ENCODE measurements around the gene TNS3. TPM values are rescaled to one million over a fixed set of nuclear protein-coding genes. Genes with fewer than 3 reads are reported as not detected.

Gene TNS3
- total and polyA plus RNA-seq, 9 of the 15 experiments (the other 6 are each of a cell fraction or from before 2014, with no cell fraction given) = 0.20 TPM; not detected in 8

GRCh38 chr7:47563521-47563920 is 18.4 kb downstream of the TNS3 start:
- Histone ChIP-seq H3K27ac (ENCODE audit: extremely low read depth, low read depth, low read length) (no peak overlapping the region), H3K9me1 (ENCODE audit: control insufficient read depth, insufficient read depth, low read length) (no peaks in the 10 kb centered on the region), H2AFZ (ENCODE audit: low read depth, low read length) (no peak overlapping the region), H3K4me3 (no peak overlapping the region), H3K27me3 (ENCODE audit: control insufficient read depth in 2 of 2, insufficient read depth in 2 of 2, low read length in 2 of 2) (peaks cover 6 to 43% of the 10 kb centered on the region in 2 experiments; a peak in 3 of 5 replicates), H4K20me1 (replicated peaks; ENCODE audit: control insufficient read depth, insufficient read depth, low read length) (0 out of 2 replicates have a peak, but pooled peaks cover 3% of the 10 kb centered on the region), H3K4me2 (ENCODE audit: insufficient read depth, low read length) (no peak overlapping the region), H3K9ac (ENCODE audit: insufficient read depth in 1 of 2, low read depth in 2 of 2, low read length in 2 of 2) (no peak overlapping the region), H3K79me2 (ENCODE audit: control insufficient read depth, insufficient read depth, low read length) (no peaks in the 10 kb centered on the region), H3K36me3 (ENCODE audit: control insufficient read depth, insufficient read depth, low read length) (no peaks in the 10 kb centered on the region), H3K9me3 (replicated peaks; ENCODE audit: control insufficient read depth, insufficient read depth, low read depth, low read length) (no peaks in the 10 kb centered on the region), H3K4me1 (replicated peaks in 1 of 2; ENCODE audit: control insufficient read depth in 2 of 2, insufficient read depth in 2 of 2, low read length in 2 of 2) (no peaks in the 10 kb centered on the region)
- BruUV-seq (replicated peaks) = no TSS peak
- no peak for DNase-seq (ENCODE audit: extremely low read depth in 1 of 4, low spot score in 3 of 4)
- ChIA-PET POLR2A (interaction anchor here (0.9 kb wide), 1 partner anchor 185 kb away, joined by 3 read pairs; no protein-coding TSS in a partner anchor), CTCF (ENCODE audit: low intra/inter-chr PET ratio) (no interaction called here)
- no peak for FAIRE-seq
- 9% methylated on average over 4 of the region's 4 CpGs for WGBS (ENCODE audit: insufficient coverage, low coverage, missing lambda C conversion rate)
- intact Hi-C loops (cut with micrococcal nuclease) = no loop called here
- in situ Hi-C loops (cut with MboI) = no loop called here
- no peak for ATAC-seq
- TF ChIP-seq CC2D1A (IDR thresholded peaks at IDR 0.05) (no peak), HNRNPH1 (optimal IDR thresholded peaks at IDR 0.05; ENCODE audit: low read depth, low read length) (no peak), E2F8 (IDR thresholded peaks at IDR 0.05; ENCODE audit: low read depth, partially characterized antibody) (no peak), ID3 (CRISPR knock-in tag; IDR thresholded peaks at IDR 0.05) (no peak), ID3 (tag; IDR thresholded peaks at IDR 0.05) (no peak), FOS (IDR thresholded peaks at IDR 0.05; ENCODE audit: extremely low read depth, insufficient read length) (no peak), ZBTB34 (CRISPR knock-in tag; IDR thresholded peaks at IDR 0.05) (no peak), SAFB2 (IDR thresholded peaks at IDR 0.05; ENCODE audit: borderline replicate concordance, low read depth, low read length, severe bottlenecking) (no peak), MCM3 (IDR thresholded peaks at IDR 0.05) (no peak), BRF2 (IDR thresholded peaks at IDR 0.05; ENCODE audit: borderline replicate concordance, insufficient read depth, insufficient read length) (no peak), ZNF398 (CRISPR knock-in tag; IDR thresholded peaks at IDR 0.05) (no peak), SMARCE1 (IDR thresholded peaks at IDR 0.05) (no peak)
